WI38 (cell line): Measurements from ENCODE around the gene CYP27A1.

Source experiments
- H3K4me3 ChIP-seq: 2 replicates; pipeline ENCODE4 v1.5.1; 2011; ENCODE audit warnings: low read depth, mild to moderate bottlenecking, control low read depth, low read length
- TF ChIP-seq, protein P1 (sequence below): IDR thresholded peaks from 2 replicates; pipeline ENCODE4 v1.5.1; 2012; ENCODE audit warnings: low read depth, mild to moderate bottlenecking, control low read depth, low read length

The CYP27A1 gene

DNA sequence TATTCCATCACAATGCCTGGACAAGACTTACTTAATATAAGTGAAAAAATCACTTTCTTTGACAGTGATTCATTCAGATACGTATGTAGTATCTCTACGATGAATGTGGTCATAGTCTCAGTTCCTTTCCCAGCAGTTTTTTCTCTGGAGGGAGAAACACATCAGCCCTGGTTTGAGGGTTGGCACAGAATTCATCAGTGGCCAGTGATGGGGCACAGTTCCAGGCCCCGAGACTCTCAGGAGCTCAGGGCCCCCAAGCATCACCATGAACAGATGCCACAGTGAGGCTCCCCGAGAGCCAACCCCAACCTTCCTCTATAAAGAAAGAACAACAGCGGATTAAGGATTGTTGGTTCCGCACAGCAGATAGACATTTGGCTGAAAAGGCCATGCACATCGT is 37.1 kb downstream of the CYP27A1 start:
- TF ChIP-seq, protein P1, sequence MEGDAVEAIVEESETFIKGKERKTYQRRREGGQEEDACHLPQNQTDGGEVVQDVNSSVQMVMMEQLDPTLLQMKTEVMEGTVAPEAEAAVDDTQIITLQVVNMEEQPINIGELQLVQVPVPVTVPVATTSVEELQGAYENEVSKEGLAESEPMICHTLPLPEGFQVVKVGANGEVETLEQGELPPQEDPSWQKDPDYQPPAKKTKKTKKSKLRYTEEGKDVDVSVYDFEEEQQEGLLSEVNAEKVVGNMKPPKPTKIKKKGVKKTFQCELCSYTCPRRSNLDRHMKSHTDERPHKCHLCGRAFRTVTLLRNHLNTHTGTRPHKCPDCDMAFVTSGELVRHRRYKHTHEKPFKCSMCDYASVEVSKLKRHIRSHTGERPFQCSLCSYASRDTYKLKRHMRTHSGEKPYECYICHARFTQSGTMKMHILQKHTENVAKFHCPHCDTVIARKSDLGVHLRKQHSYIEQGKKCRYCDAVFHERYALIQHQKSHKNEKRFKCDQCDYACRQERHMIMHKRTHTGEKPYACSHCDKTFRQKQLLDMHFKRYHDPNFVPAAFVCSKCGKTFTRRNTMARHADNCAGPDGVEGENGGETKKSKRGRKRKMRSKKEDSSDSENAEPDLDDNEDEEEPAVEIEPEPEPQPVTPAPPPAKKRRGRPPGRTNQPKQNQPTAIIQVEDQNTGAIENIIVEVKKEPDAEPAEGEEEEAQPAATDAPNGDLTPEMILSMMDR: no peak
- no peak overlapping the region for H3K4me3 ChIP-seq

DNA sequence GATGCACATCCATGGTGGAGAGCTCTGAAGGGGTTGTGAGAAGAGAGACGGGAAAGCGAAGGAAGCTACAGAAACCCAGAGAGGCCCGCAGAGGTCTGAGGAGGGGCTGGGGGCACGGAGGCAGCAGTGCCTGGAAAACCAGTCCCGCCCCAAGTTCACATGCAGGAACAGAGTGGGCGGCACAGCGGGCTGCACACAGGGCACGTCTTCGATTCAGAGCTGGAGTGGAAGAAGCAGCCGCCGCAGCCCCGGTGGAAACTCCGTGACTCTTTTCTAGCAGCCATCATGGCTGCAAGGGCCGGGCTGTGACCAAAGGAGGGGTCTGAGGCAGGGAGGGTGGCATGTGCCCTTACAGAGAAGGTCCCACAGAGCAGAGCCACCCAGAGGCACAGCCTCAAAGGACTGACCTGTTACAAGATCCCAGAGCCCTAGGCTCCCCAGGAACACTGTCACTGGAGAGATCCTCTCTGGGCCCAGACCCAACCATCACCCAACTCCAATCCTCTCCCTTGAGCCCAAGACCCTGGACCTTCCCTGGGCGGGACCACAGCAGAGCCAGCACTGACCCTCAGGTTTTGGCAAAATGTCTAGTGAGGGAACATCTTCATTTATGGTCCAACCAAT is 38.9 kb downstream of the CYP27A1 start:
- TF ChIP-seq, protein P1: no peak
- no peak overlapping the region for H3K4me3 ChIP-seq

DNA sequence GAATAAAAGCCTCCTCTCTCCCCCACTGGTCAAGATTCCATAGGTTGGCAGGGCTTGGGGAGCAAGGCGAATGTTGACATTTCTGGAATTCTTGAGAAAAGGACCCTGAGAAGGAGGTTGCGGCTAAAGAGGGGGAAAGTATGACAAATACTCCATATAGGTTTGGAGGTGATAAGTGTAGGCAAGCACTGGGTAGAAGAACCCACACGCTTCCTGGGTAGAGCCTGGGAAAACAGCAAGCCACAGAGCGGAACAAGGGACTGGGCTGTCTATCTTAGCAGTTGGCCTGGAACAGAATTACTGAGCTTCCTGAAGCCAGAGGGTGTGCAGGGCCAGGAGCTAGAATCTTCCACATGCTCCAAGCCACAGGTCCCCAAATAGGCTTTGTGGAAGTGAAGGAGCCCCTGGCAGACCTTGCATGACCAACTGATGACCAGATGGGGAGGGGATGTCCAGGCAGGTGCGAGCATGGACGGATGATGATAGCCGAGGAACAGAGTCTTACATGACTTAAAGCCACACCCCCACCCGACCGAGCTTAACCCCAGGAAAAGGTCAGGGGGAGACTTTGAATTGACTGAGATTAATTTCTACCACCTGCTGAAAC is 39.8 kb downstream of the CYP27A1 start:
- TF ChIP-seq, protein P1: no peak
- no peak overlapping the region for H3K4me3 ChIP-seq

DNA sequence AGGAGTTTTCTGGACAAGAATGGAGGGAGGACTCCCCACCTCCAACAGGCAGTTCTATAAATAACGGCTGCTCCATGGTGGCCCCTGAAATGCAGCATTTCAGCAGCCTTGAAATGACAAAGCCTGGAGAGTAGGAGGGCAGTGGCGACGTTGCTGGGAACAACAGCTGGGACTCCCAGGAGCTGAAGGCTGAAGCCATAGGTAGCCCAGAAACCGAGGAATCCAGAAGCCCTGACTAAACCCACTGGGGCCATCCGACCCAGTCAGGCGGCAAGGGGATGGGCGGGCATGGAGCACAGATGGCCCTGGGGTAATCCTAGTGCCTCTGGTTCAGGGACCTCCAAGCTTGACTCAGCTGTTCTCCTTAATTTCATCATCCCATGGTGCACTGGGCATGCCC is 40.7 kb downstream of the CYP27A1 start:
- TF ChIP-seq, protein P1: no peak
- H3K4me3 ChIP-seq: no peak overlapping the region

DNA sequence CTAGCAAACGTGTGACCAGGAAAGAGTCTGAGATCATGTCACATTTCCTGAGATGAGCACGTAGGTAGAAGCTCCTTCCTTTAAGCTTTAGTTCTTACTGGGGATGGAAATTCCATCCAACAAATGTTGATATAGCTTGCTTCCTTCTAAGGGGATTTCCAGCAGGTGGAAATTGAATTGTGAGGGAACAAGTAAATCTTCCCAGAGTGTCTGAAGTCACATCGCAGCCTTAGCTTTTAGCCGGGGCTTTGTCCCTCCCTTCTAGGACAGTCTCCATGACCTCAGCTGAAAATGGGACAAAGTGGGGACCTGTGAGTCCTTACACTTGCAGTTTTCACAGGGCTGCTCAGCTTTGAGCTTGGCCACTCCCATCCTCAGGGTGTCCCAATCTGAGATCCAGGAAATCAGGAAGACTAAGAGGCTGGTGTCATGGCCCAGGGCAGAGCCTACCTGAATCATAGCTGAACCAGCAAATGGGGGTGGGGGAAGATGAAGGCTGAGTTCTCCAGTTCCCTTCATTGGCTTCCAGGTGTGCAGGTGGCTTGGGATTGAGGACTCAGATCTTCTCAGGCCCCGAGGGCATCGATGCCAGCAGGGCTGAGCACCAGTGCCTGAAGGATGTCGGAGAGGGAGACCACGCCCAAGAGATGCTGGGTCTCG is 41.4 kb downstream of the CYP27A1 start:
- TF ChIP-seq, protein P1: no peak
- no peak overlapping the region for H3K4me3 ChIP-seq

DNA sequence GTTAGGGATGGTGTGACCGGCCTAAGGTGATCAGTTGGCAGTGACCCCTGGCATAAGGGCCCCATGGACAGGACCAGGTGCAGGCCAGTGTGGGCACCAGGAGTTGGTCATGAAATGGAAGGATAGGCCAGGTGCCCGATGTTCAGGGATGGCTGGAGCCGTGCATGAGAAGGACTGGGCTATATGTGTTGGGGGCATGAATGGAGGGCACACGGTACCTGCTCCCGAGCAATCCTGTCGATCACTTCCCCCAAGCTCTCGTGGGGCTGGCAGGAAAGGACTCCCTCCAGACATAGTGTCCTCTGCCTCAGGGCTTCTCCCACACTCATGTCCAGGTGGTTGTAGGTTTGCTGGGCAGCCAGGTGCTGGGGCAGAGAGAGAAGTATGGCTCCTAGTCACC is 42.1 kb downstream of the CYP27A1 start:
- H3K4me3 ChIP-seq: no peak overlapping the region
- TF ChIP-seq, protein P1: no peak

DNA sequence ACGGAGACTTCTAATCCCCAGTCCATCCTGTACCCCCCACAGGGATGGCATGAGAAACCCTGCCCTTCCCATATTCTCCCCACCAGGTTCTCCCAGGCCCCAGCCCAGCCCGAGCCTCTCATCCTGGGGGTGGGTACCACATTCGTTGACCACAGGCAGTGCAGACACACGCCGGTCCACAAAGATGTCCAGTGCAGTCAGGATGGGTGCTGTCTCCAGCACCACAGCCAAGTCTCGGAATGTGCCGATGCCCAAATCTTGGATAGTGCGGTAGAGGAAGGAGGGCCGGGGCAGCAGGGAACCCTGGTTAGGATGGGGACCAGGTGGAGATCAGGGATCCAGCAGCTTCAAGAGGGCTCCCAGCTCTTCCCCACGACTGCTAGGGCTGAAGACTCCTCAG is 44.8 kb downstream of the CYP27A1 start:
- H3K4me3 ChIP-seq: no peak overlapping the region
- TF ChIP-seq, protein P1: no peak
